CD4-positive, CD25-positive, alpha-beta regulatory T cell (primary cell): Measurements from ENCODE around the gene SSR2. TPM values are rescaled to one million over a fixed set of nuclear protein-coding genes. Genes with fewer than 3 reads are reported as not detected.
"Not testable (repeated sequence)": the region's sequence is repeated elsewhere in the genome, so short reads cannot be mapped to it uniquely, and the experiment has no call there.

Experiments
- ATAC-seq, 2 donors: fragments of 150-1000 bp; cut with Tn5 transposase; one replicate each; pipeline ENCODE4 v1.10.0; 2021; ENCODE audit warnings: low read depth in 2 of 2, moderate number of reproducible peaks in 2 of 2, moderate library complexity in 1 of 2
- DNase-seq, 3 donors: peaks; one replicate each; pipeline versions ENCODE4 v3.0.0 to v3.0.0-alpha.2; 2012 to 2022; ENCODE audit warnings: mixed read lengths in 1 of 3
- H3K27ac ChIP-seq: one replicate; pipeline ENCODE4 v1.7.0; 2013; ENCODE audit warnings: mild to moderate bottlenecking, low read length; ENCODE audit not compliant: insufficient read depth, poor library complexity, severe bottlenecking
- H3K27me3 ChIP-seq: one replicate; pipeline ENCODE4 v1.7.0; 2013; ENCODE audit warnings: low read length; ENCODE audit not compliant: control insufficient read depth, insufficient read depth
- H3K36me3 ChIP-seq: one replicate; pipeline ENCODE4 v1.7.0; 2013; ENCODE audit warnings: mild to moderate bottlenecking, low read length, moderate library complexity; ENCODE audit not compliant: control insufficient read depth, insufficient read depth
- H3K4me1 ChIP-seq: 2 replicates; pipeline ENCODE4 v1.7.0; 2013; ENCODE audit warnings: mild to moderate bottlenecking, low read length; ENCODE audit not compliant: insufficient read depth, control insufficient read depth, poor library complexity, severe bottlenecking
- H3K4me3 ChIP-seq: one replicate; pipeline ENCODE4 v1.7.0; 2013; ENCODE audit warnings: low read depth, mild to moderate bottlenecking, low read length, moderate library complexity
- H3K9me3 ChIP-seq, 2 experiments: 1 replicate in 1 of 2; 2 replicates in 1 of 2; pipeline ENCODE4 v1.7.0; 2013; ENCODE audit warnings: low read length in 2 of 2, mild to moderate bottlenecking in 1 of 2, moderate library complexity in 1 of 2; ENCODE audit not compliant: control insufficient read depth in 2 of 2
- H3K27ac Mint-ChIP-seq, 3 donors: one replicate each; pipeline ENCODE4 v1.8.0; 2020 to 2022; ENCODE audit warnings: mild to moderate bottlenecking in 3 of 3, mixed read lengths in 3 of 3, moderate library complexity in 2 of 3
- H3K27me3 Mint-ChIP-seq: one replicate; pipeline ENCODE4 v1.8.0; 2022; ENCODE audit warnings: mild to moderate bottlenecking, mixed read lengths
- H3K36me3 Mint-ChIP-seq: one replicate; pipeline ENCODE4 v1.8.0; 2020; ENCODE audit warnings: mixed read lengths
- H3K4me1 Mint-ChIP-seq, 4 donors: one replicate each; pipeline ENCODE4 v1.8.0; 2020 to 2022; ENCODE audit warnings: mixed read lengths in 4 of 4, mild to moderate bottlenecking in 1 of 4
- H3K4me3 Mint-ChIP-seq, 4 donors: one replicate each; pipeline ENCODE4 v1.8.0; 2020 to 2022; ENCODE audit warnings: mild to moderate bottlenecking in 4 of 4, mixed read lengths in 4 of 4, moderate library complexity in 3 of 4
- H3K9me3 Mint-ChIP-seq, 7 donors: one replicate each; pipeline ENCODE4 v1.8.0; 2020 to 2022; ENCODE audit warnings: mixed read lengths in 7 of 7, mild to moderate bottlenecking in 3 of 7, moderate library complexity in 2 of 7
- polyA plus RNA-seq, 4 donors: library from polyadenylated mRNA; unstranded; fragments of 300-500 nt; fragmentation: Illumina TruSeq; gene quantifications; one replicate each; pipeline ENCODE4 v1.2.3, GENCODE V29; 2021
- total RNA-seq: library from RNA; stranded (reverse); gene quantifications from one replicate; pipeline ENCODE4 v1.2.3, GENCODE V29; 2022

The SSR2 gene
- total and polyA plus RNA-seq, 5 donors from 2014 or later = 196 to 421 (median 365) TPM

DNA sequence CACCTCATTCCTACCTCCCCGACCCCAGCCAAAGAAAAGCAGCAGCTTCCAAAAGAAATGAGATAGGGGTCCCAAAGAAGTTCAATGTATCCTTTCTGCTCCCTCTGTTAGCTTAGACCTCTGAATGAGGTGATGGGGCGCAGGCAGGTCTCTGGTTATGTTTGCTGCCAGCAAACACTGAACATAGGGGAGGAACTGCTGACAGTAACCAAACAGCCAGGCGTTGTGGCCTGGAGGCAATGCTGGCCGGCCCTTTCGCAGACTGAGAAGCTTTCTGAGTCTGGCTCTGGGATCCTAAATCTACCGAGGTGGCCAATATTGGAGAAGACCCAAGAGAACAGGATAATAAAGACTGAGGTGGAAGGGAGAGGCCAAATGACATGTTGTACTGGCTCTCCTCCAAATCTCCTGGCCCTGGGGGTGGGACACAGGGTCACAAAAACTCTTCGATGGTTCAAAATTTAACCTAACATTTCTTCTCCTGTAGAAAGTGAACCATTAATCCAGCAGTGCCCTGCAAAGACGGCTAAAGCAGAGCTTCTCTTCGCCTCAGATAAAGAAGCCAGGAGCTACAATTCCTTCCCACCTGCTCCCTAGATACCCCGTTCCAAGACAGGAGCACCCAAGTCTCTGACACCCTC is 19.6 kb downstream of the SSR2 start:
- peaks cover 0 to 14% (median 8%) of the 10 kb centered on the region in 4 donors for H3K4me1 Mint-ChIP-seq
- H3K27me3 Mint-ChIP-seq = no peaks in the 10 kb centered on the region
- no peak overlapping the region for H3K27ac ChIP-seq
- no peaks in the 10 kb centered on the region for H3K36me3 ChIP-seq
- no peaks in the 10 kb centered on the region for H3K36me3 Mint-ChIP-seq
- H3K9me3 Mint-ChIP-seq = no peaks in the 10 kb centered on the region
- H3K4me3 Mint-ChIP-seq = no peak overlapping the region
- H3K27ac Mint-ChIP-seq = no peak overlapping the region
- ATAC-seq (no peak), DNase-seq (no peak)
- no peaks in the 10 kb centered on the region for H3K27me3 ChIP-seq
- H3K4me3 ChIP-seq = no peak overlapping the region
- H3K4me1 ChIP-seq = peaks cover 10% of the 10 kb centered on the region
- no peaks in the 10 kb centered on the region for H3K9me3 ChIP-seq

GRCh38 chr1:155999964-156000363 is 20.8 kb downstream of the SSR2 start:
- Mint-ChIP-seq H3K27me3 (no peaks in the 10 kb centered on the region), H3K9me3 (no peaks in the 10 kb centered on the region), H3K36me3 (no peaks in the 10 kb centered on the region), H3K4me3 (no peak overlapping the region), H3K27ac (no peak overlapping the region), H3K4me1 (peaks cover 0 to 7% (median 2%) of the 10 kb centered on the region in 4 donors)
- ATAC-seq (no peak), DNase-seq (no peak)
- Histone ChIP-seq H3K36me3 (no peaks in the 10 kb centered on the region), H3K4me1 (peaks cover 4% of the 10 kb centered on the region), H3K9me3 (no peaks in the 10 kb centered on the region), H3K27ac (no peak overlapping the region), H3K27me3 (no peaks in the 10 kb centered on the region), H3K4me3 (no peak overlapping the region)

GRCh38 chr1:155996166-155996565 is 24.6 kb downstream of the SSR2 start:
- Mint-ChIP-seq H3K9me3 (no peaks in the 10 kb centered on the region), H3K4me1 (no peaks in the 10 kb centered on the region), H3K27me3 (no peaks in the 10 kb centered on the region), H3K27ac (peak overlapping the region in 2 of 3 donors; percentile 41 to 74), H3K4me3 (no peak overlapping the region), H3K36me3 (no peaks in the 10 kb centered on the region)
- no peak overlapping the region for H3K4me3 ChIP-seq
- no peaks in the 10 kb centered on the region for H3K36me3 ChIP-seq
- no peak for ATAC-seq
- H3K9me3 ChIP-seq = no peaks in the 10 kb centered on the region
- H3K27ac ChIP-seq = no peak overlapping the region
- DNase-seq = no peak
- no peaks in the 10 kb centered on the region for H3K27me3 ChIP-seq
- no peaks in the 10 kb centered on the region for H3K4me1 ChIP-seq

DNA sequence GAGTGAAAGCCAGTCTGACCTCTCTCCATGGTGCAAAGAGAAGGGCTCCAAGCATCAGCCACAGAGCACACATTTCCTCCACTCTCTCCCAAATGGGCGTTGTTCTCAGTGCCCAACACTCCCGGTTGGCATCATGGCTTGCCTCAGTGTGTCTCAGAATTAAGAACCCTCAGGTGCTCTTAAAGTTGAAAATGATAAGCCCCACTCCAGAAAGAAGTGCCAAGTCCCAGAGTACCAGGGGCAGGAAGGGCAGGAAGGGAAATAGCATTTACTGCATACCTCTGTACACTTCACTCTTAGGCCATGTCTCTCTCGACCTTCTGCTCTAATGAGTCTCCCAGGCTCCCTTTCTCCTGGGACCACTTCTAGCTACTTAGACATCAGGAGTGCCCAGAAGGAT is 27.2 kb downstream of the SSR2 start:
- Mint-ChIP-seq H3K27ac (no peak overlapping the region), H3K9me3 (no peaks in the 10 kb centered on the region)

GRCh38 chr1:155990005-155990739 is 30.6 kb downstream of the SSR2 start:
- Mint-ChIP-seq H3K27me3 (no peaks in the 10 kb centered on the region), H3K27ac (peak overlapping the region in 1 of 3 donors; percentile 9), H3K4me1 (peaks cover 0 to 9% (median 5%) of the 10 kb centered on the region in 4 donors), H3K9me3 (no peaks in the 10 kb centered on the region), H3K4me3 (no peak overlapping the region), H3K36me3 (no peaks in the 10 kb centered on the region)
- DNase-seq = no peak
- ATAC-seq = peak in 1 of 2 donors; percentile 5
- no peaks in the 10 kb centered on the region for H3K36me3 ChIP-seq
- no peaks in the 10 kb centered on the region for H3K27me3 ChIP-seq
- H3K27ac ChIP-seq = no peak overlapping the region
- no peaks in the 10 kb centered on the region for H3K9me3 ChIP-seq
- no peak overlapping the region for H3K4me3 ChIP-seq
- H3K4me1 ChIP-seq = peaks cover 4% of the 10 kb centered on the region

More for the DNA sequence above, 27.2 kb downstream of the SSR2 start:
- no peaks in the 10 kb centered on the region for H3K36me3 Mint-ChIP-seq
- DNase-seq = no peak
- Histone ChIP-seq H3K27me3 (no peaks in the 10 kb centered on the region), H3K36me3 (no peaks in the 10 kb centered on the region), H3K9me3 (no peaks in the 10 kb centered on the region), H3K27ac (no peak overlapping the region), H3K4me3 (no peak overlapping the region), H3K4me1 (peaks cover 4% of the 10 kb centered on the region)
- peaks cover 0 to 9% (median 5%) of the 10 kb centered on the region in 4 donors for H3K4me1 Mint-ChIP-seq
- H3K27me3 Mint-ChIP-seq = no peaks in the 10 kb centered on the region
- no peak for ATAC-seq
- H3K4me3 Mint-ChIP-seq = peak overlapping the region in 1 of 4 donors; percentile 23

GRCh38 chr1:155989242-155990004 is 31.3 kb downstream of the SSR2 start:
- no peaks in the 10 kb centered on the region for H3K9me3 Mint-ChIP-seq
- peak overlapping the region; percentile 32 to 75 (median 69) for H3K27ac Mint-ChIP-seq
- Histone ChIP-seq H3K4me1 (peaks cover 4% of the 10 kb centered on the region), H3K27ac (no peak overlapping the region), H3K27me3 (no peaks in the 10 kb centered on the region), H3K4me3 (no peak overlapping the region), H3K9me3 (no peaks in the 10 kb centered on the region), H3K36me3 (no peaks in the 10 kb centered on the region)
- H3K27me3 Mint-ChIP-seq = no peaks in the 10 kb centered on the region
- peaks cover 0 to 11% (median 5%) of the 10 kb centered on the region in 4 donors for H3K4me1 Mint-ChIP-seq
- ATAC-seq = peak; percentile 91 to 96
- H3K4me3 Mint-ChIP-seq = peak overlapping the region in 1 of 4 donors; percentile 54
- no peaks in the 10 kb centered on the region for H3K36me3 Mint-ChIP-seq
- DNase-seq = peak; percentile 67 to 84 (median 80)

GRCh38 chr1:155984903-155985645 is 35.7 kb downstream of the SSR2 start:
- not testable (repeated sequence) for H3K36me3 Mint-ChIP-seq, ATAC-seq, H3K36me3 ChIP-seq, DNase-seq, H3K27me3 Mint-ChIP-seq, H3K4me3 ChIP-seq, H3K9me3 Mint-ChIP-seq, H3K4me3 Mint-ChIP-seq, H3K27ac ChIP-seq, H3K9me3 ChIP-seq, H3K27me3 ChIP-seq
- H3K4me1 Mint-ChIP-seq = peaks cover 6 to 53% (median 30%) of the 10 kb centered on the region in 4 donors
- peaks cover 35% of the 10 kb centered on the region for H3K4me1 ChIP-seq
- H3K27ac Mint-ChIP-seq = peak overlapping the region in 1 of 3 donors; percentile 76
